C4-2B (cell line): ENCODE measurements around the gene MMS19.
"Not testable (repeated sequence)": the region's sequence is repeated elsewhere in the genome, so short reads cannot be mapped to it uniquely, and the experiment has no call there.

ENCODE experiments used
- H3K27ac ChIP-seq: fragments of 450-650 bp; 2 replicates; pipeline ENCODE4 v1.5.1; 2017
- CTCF ChIP-seq: fragments of 450-650 bp; conservative IDR thresholded peaks from 2 replicates; pipeline ENCODE4 v1.5.1; 2017; ENCODE audit warnings: mild to moderate bottlenecking
- ZFX ChIP-seq: fragments of 450-650 bp; IDR thresholded peaks from 2 replicates; pipeline ENCODE4 v1.6.1; 2017

Gene MMS19

GRCh38 chr10:97485647-97486281 is 12.5 kb downstream of the MMS19 start:
- H3K27ac ChIP-seq = no peak overlapping the region
- no peak for TF ChIP-seq ZFX
- no peak for TF ChIP-seq CTCF

DNA sequence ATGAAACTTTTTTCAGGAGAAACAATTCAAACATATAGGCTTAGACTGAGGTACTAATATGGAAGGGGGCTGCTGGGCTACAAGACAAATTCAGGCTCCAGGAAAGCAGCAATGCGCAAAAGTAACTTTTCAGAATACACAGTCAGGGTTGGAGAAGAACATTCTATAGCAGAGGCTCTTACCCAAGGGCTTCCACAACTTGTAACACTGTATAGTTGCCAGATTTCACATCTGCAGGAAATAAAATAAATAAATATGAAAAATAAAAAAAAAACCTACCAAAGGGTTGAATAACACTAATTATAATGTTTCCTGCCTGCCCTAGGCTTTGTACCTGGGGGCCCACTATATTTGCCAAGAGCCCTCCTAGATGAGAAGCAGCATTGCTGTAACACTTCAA is 14.3 kb downstream of the MMS19 start:
- no peak overlapping the region for H3K27ac ChIP-seq
- TF ChIP-seq CTCF = no peak
- TF ChIP-seq ZFX = no peak

GRCh38 chr10:97483506-97483905 is 14.7 kb downstream of the MMS19 start:
- TF ChIP-seq CTCF = no peak
- TF ChIP-seq ZFX = no peak
- H3K27ac ChIP-seq = no peak overlapping the region

DNA sequence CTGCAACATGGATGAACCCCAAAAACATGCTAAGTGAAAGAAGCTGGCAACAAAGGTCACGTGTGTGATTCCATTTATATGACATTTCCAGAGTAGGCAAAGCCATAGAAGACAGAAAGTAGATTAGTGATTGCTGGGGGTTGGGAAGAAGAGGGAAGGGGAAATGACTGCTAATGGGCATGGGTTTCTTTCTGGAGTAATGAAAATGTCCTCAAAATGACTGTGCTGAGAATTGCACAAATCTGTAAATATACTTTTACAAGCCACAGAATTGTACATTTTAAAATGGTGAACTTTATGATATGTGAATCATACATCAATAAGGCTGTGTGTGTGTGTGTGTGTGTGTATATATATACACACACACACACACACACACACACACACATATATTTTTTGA is 15.8 kb downstream of the MMS19 start:
- TF ChIP-seq CTCF = no peak
- no peak for TF ChIP-seq ZFX
- H3K27ac ChIP-seq = no peak overlapping the region

GRCh38 chr10:97481071-97481470 is 17.2 kb downstream of the MMS19 start:
- no peak overlapping the region for H3K27ac ChIP-seq
- no peak for TF ChIP-seq CTCF
- TF ChIP-seq ZFX = no peak

DNA sequence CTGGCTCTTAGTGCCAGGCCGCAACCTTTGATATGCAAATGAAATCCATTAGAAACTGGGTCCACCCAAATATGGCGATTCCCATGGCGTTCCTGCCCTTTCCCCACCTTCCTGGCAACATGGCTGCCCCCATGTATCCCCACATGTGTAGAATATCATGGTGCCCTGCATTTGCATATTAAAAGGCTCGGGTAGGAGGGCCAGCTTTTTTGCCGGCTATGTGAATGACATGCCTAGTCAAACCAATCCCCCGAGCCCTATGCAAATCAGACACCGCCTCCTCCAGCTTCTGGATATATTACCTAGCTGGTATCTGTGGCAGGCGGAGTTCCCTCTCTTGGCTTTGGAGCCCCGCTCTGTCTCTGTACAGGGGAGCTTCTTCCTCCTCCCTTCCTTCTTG is 18.3 kb downstream of the MMS19 start:
- no peak overlapping the region for H3K27ac ChIP-seq
- no peak for TF ChIP-seq ZFX
- no peak for TF ChIP-seq CTCF

- H3K27ac ChIP-seq = not testable (repeated sequence)
Measured at GRCh38 chr10:97479410-97479809, 18.8 kb downstream of the MMS19 start.

DNA sequence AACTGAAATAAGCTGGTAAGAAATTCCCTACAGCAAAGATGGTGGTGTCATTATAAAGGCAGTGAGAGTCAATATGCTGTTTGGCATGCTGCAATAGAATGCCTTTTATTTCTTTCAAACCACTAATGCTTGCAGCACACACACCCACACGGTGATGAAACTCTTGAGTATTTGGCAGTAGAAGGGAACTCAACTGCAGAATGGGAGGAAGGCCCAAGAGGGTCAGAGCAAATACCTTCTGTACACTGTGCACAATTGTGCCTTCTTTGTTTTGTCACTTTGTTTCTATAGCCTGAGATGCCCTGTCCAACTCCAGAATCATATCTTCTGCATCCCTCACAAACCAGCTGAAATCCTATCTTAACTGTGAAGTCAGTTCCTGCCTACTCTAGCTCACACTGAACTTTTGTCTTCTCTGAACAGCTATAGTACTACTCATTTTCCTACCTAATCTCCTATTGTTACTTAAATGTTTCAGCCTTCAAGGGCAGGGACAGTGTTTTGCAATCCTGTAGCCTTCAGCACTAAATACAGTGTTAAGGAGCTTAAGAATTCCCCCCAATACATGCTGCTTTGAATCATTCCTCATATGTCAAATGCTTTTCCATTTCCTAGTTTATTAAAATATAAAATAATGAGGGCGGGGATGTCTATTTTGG is 22.2 kb downstream of the MMS19 start:
- no peak for TF ChIP-seq CTCF
- TF ChIP-seq ZFX = no peak
- no peak overlapping the region for H3K27ac ChIP-seq
